Activated CD8-positive, alpha-beta memory T cell treated with anti-CD3 and anti-CD28 coated beads for 1 hour (primary cell): Measurements from ENCODE around the gene SFSWAP.
"Not testable (repeated sequence)": the region's sequence is repeated elsewhere in the genome, so short reads cannot be mapped to it uniquely, and the experiment has no call there.

Experiments used
- DNase-seq, 2 donors: peaks; one replicate each; pipeline ENCODE4 v3.0.0-alpha.2; 2020; ENCODE audit warnings: low read depth in 1 of 2; ENCODE audit errors: extremely low read depth in 1 of 2

SFSWAP gene

GRCh38 chr12:131710464-131711457 lies at the start of gene SFSWAP:
SFSWAP (plus strand) TSS chr12:131711090; CDS start chr12:131711230, 140 bp downstream.
- peak; percentile 45 to 64 for DNase-seq

GRCh38 chr12:131661170-131661985 lies 49.5 kb upstream of the SFSWAP start:
- not testable (repeated sequence) for DNase-seq

- not testable (repeated sequence) for DNase-seq
Observed at GRCh38 chr12:131661986-131662288, 49.0 kb upstream of the SFSWAP start.

GRCh38 chr12:131662346-131662745 lies 48.5 kb upstream of the SFSWAP start:
- DNase-seq: not testable (repeated sequence)

- DNase-seq: not testable (repeated sequence)
Observed at GRCh38 chr12:131665666-131666065, 45.2 kb upstream of the SFSWAP start.

GRCh38 chr12:131666486-131666885 lies 44.4 kb upstream of the SFSWAP start:
- DNase-seq: not testable (repeated sequence)

GRCh38 chr12:131666978-131667601 lies 43.8 kb upstream of the SFSWAP start:
- not testable (repeated sequence) for DNase-seq

GRCh38 chr12:131671276-131671675 lies 39.6 kb upstream of the SFSWAP start:
- no peak for DNase-seq

- DNase-seq: no peak
Observed at GRCh38 chr12:131671871-131672270, 39.0 kb upstream of the SFSWAP start.

GRCh38 chr12:131672311-131672940 lies 38.5 kb upstream of the SFSWAP start:
- DNase-seq: no peak

GRCh38 chr12:131672941-131673887 lies 37.7 kb upstream of the SFSWAP start:
- DNase-seq: no peak

- DNase-seq: no peak
Observed at GRCh38 chr12:131673888-131674257, 37.0 kb upstream of the SFSWAP start.

GRCh38 chr12:131674373-131674772 lies 36.5 kb upstream of the SFSWAP start:
- no peak for DNase-seq

- DNase-seq: no peak
Observed at GRCh38 chr12:131675126-131676080, 35.5 kb upstream of the SFSWAP start.

GRCh38 chr12:131676544-131676943 lies 34.3 kb upstream of the SFSWAP start:
- DNase-seq: no peak

- DNase-seq: not testable (repeated sequence)
Observed at GRCh38 chr12:131677067-131677466, 33.8 kb upstream of the SFSWAP start.

- DNase-seq: no peak
Observed at GRCh38 chr12:131677699-131678098, 33.2 kb upstream of the SFSWAP start.

GRCh38 chr12:131678389-131679181 lies 32.3 kb upstream of the SFSWAP start:
- DNase-seq: not testable (repeated sequence)
